Measurements from ENCODE around the gene ILF3.

GRCh38 chr19:10690341-10690781 is 36.2 kb downstream of the ILF3 start:
- TF ChIP-seq CTCF (conservative IDR thresholded peaks at IDR 0.05) (no peak), EZH2 (IDR thresholded peaks at IDR 0.05; ENCODE audit: low read depth) (no peak)

Data from PC-9 (cell line).